ENCODE results near the gene TSSK3.

Gene TSSK3

DNA sequence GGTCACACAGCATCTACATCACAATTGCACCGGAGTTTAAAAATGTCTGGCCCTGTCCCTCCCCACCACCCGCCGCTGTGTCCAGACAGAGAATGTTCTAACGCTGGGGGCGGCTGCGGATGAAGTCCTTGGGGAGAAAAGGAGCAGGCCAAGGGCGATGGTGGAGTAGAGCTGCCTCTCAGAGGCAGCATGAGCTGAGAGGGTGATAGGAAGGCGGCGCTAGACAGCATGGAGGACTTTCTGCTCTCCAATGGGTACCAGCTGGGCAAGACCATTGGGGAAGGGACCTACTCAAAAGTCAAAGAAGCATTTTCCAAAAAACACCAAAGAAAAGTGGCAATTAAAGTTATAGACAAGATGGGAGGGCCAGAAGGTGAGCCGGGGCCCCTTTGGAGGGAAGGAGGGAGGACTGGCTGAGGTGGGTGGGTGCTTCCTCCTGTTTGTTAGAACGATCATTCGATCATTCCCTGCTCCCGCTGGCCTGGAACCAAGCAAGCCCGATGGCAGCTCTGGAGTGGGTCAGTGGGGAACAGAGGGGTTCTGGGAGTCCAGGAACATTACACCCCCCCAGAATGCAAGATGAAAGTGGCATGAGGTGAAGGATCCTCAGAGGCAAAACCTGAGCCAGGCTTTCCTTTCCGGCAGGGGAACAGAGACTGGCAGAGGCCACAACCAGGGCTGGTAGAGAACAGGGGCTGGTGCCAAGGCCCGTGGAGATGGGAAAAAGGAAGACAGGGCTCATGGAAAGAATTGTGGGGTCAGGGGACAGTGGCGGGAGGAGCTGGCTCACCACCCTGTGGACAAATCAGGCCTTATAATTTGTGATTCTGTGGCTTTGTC is at the start of gene TSSK3, which contains the start of gene FAM229A:
Gene TSSK3, plus strand, starts transcription at position 66 of the 840 bp plus-strand sequence. Its CDS starts 163 bp downstream, at position 229.
Gene FAM229A, minus strand, starts transcription at position 12 of the 840 bp plus-strand sequence. CDS start 394 bp downstream, outside the sequence.
- no peak for DNase-seq (ENCODE audit: low spot score)

DNA sequence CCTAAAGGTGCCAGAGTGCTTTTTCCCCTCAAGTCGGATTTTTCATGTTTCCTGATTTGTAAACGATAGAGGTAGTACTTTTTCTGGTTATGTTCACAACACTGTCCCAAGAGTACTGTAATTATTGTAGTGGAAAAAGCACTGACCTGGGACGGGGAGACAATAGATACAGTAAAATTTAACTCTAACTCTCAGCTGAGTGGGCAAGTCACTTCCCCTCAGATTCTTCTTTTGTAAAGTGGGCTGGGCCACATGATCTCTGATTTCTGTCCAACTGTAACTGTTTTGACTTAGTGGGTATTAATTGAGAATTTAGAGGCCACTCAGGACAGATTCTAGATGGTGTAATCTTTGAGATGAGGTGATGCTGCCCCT is 45.4 kb upstream of the TSSK3 start:
- no peak for DNase-seq (ENCODE audit: low spot score)

- DNase-seq (ENCODE audit: low spot score): no peak
Measured at GRCh38 chr1:32318127-32318869, 44.0 kb upstream of the TSSK3 start.

- DNase-seq (ENCODE audit: low spot score): no peak
Measured at GRCh38 chr1:32321712-32322291, 40.5 kb upstream of the TSSK3 start.

DNA sequence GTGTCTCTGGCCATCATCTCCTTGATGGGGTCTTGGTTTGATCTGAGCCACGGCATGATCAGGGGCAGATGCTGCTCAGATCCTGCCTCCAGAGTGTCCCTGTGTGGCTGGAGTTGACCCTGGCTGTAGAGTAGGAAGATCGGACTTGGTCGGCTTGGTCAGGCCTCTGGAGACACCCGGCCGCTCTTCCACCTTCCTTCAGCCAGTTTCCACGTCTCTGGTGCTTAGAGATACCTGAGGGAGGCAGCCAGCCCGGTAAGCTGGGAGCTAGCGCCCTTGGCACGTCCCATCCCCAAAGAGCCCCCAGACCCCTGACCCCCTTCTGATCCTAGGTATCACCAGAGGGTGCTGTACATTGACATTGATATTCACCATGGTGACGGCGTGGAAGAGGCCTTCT is 35.1 kb upstream of the TSSK3 start:
- no peak for DNase-seq (ENCODE audit: low spot score)

DNA sequence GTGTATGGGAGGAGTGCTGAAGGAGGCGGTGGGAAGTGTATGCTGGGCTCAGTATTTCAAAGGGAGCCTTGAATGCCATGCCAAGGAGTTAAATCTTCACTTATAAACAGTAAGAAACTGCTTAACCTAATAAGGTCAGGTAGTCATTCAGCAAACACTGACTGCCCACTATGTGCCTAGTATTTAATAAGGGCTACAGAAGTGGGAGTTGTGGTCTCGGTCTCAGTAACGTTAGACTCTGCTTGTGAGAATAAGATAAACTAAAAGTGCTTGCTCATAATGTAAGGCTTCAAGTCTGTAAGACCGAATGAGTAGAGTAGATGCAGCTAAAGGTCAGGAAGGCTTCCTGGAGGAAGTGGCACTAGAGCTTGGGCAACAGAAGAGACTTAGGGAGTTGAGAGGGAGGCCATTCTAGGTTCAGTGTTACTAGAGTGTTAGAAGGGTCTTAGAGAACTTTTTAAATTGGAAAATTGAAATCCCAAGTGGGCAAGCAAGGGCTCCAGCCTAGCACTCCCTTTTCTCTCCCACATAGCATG is 32.3 kb upstream of the TSSK3 start:
- no peak for DNase-seq (ENCODE audit: low spot score)

- DNase-seq (ENCODE audit: low spot score): no peak
Measured at GRCh38 chr1:32330558-32331151, 31.7 kb upstream of the TSSK3 start.

GRCh38 chr1:32331549-32331948 is 30.8 kb upstream of the TSSK3 start:
- DNase-seq (ENCODE audit: low spot score): no peak

DNA sequence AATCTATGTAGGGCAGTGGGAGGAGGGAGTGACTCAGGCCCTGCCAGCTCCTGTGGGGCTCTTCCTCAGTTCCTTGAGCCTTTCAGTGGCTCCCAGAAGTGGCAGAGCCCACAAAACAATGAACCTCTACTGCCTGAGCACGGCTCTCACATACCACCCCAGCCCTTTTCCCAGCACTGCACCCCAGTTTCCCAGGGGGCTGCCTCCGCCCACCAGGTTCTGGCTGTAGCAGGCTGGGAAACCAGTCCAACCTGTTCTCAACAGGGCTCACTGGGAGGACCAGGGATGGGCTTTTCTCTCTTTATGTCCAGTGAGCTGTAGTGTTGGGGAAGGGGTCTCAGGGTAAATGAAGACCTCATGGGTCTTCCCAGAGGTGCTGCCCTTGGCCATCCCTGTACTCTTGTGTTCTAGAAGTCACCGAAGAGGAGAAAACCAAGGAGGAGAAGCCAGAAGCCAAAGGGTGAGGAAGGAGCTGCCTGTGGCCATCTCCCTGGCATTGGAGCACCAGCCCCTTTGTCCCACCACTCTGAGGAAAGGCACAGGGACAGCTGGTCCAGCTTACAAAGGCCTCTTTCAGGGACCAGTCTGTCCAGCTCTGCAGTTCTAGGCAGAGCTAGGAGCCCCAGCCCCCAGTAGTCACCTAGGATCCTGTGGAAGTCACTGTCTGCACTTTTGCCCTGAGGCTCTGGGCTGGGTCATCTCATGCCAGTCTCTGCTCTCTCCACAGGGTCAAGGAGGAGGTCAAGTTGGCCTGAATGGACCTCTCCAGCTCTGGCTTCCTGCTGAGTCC is 29.9 kb upstream of the TSSK3 start:
- DNase-seq (ENCODE audit: low spot score): no peak

- DNase-seq (ENCODE audit: low spot score): no peak
Measured at GRCh38 chr1:32333251-32333963, 28.9 kb upstream of the TSSK3 start.

DNA sequence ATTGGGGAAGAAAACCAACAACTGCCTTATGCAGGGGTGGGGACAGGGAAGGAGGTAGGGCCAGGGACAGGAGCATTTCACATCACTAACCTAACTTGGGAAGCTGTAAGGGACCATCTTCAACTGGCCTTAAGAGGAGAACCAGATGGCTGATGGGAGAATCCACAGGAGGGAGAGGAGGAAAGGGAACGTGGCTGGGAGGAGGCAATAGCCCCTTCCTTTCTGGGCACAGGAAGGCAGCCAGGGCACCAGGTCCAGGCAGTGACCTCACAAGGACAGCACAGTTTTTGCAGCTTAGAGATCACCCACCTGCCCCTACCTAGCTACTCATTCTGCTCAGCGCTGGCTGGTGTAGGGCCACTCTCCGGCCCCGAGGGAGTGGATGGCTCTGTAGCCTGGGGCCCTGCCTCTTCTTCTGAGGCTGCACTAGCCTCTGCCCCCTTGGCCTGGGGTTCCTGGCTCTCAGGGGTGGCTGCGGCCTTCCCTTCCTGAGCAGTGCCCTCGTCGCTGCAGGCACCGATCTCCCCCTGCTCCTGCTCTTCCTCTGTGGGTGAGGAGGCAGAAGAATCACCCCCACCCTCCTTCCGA is 28.0 kb upstream of the TSSK3 start:
- DNase-seq (ENCODE audit: low spot score): no peak

DNA sequence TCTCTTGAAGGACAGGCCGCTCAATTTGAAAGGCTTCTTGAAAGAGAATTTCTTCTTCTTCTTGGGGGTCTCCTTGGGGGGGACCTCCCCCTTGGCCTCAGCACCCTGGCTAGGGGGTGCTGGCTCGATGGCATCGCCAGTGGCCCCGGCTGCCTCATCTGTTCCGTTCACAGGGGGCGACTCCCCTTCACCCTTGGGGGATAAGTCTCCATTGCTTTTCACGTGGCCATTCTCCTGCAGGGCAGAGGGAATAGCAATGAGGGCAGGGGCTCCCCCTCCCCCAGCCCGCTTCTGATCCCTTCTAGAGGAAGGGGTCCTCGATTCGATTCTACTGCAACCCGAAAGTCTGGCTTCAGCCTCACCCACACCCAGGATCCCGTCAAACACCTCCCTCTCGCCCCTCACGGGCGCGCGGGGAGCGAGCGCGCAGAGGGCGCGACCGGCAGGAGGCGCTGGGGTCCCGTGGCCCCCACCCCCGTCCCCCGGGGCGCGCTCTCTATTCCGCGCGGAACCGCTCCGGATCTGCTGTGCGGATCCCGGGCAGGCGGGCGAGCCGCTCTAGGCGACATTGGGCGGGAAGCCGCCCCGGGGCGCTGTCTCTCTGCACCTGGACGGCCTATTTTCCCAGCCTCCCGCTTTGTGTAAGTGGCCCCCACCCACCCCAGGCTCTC is 27.3 kb upstream of the TSSK3 start:
- no peak for DNase-seq (ENCODE audit: low spot score)

GRCh38 chr1:32335535-32335789 is 26.9 kb upstream of the TSSK3 start:
- no peak for DNase-seq (ENCODE audit: low spot score)

DNA sequence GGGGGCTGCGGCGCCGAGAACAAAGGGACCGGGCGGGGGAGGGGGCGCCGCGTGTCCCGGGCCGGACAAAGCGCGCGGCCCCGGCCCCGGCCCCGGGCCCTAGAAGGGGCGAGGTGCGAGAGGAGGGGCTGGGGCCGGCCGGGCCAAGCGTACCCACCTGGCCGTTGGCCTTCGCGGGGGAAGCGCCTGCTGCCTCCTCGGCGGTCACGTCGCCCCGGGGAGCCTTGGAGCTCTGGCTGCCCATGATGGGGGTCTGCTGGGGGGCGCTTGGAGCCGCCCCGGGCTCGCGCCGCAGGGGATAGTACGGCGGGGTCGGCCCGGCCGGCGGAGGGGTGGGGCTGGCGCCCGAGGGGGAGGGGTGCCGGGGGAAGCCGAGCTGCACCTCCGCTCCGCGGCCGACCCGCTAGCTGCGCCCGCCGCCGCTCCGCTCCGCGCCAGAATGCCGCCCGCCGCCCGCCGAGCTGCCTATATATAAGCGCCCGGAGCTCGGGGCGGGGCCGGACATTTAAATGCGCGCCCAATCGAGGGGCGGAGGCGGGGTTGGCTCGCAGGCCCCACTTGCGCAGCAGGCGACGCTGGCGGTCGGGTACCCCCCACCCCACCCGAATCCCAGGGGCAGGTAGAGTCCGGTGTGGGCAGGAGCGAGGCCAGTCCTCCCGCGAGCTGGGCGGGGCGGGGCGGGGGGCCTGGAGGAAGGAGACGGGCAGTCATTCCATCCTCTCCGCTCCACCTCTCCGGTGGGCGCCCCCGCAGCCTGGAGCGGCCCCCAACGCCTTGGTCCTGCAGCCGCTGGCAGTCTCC is 26.3 kb upstream of the TSSK3 start, which contains the start of gene MARCKSL1:
Gene MARCKSL1, minus strand, starts transcription at position 444 of the 801 bp plus-strand sequence. Its CDS starts 200 bp downstream, at position 244.
- DNase-seq (ENCODE audit: low spot score): peak; percentile 63

DNA sequence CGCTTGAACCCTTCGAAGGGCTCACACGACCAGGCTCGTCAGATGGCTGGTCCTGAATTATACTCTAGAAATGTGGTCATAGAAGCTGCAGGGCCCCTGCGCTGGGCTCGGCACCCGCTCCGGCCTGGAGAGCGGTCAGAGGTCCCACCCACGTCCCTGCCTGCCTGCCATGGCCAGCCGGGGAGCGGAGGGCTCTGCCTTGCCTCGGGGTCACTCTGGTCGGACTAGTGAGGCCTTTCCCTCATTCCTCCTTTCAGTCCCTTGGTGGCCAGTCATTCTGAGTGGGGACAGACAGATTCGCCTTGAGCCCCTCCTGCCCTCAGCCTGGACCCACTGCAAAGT is 25.8 kb upstream of the TSSK3 start:
- DNase-seq (ENCODE audit: low spot score): no peak

DNA sequence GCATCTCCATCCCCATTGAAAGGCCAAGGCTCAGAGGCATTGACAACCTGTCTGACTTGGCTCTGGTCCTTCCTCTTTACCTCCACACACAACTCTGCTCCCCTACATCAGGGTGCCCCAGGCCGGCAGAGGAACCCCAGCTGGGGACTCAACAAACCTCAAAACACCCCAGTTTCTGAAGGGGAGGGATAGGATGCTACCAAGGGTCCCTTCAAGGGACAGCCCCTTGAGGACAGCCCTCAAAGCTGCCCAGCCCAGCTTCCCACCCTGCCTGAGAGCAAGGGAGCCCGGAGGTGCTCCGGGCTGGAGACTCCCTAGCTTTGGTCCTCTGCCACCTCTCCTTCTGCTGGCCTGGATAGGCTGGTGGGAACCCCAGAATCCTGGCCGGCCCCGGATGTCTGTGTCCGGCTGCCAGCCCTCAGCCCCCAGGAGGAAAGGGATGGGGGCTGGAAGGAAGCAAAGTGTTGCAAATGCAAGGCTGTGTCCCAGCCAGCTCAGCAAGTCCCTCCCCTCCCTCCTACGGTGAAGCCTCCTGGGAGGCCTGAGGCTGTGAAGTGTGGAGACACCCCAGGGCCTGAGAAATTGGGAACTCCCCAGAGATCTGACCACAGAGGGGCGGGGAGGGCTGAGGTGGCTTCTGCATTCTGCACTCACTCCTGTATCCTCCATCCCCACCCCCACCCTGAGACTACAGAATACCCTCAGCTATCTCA is 25.2 kb upstream of the TSSK3 start:
- no peak for DNase-seq (ENCODE audit: low spot score)

DNA sequence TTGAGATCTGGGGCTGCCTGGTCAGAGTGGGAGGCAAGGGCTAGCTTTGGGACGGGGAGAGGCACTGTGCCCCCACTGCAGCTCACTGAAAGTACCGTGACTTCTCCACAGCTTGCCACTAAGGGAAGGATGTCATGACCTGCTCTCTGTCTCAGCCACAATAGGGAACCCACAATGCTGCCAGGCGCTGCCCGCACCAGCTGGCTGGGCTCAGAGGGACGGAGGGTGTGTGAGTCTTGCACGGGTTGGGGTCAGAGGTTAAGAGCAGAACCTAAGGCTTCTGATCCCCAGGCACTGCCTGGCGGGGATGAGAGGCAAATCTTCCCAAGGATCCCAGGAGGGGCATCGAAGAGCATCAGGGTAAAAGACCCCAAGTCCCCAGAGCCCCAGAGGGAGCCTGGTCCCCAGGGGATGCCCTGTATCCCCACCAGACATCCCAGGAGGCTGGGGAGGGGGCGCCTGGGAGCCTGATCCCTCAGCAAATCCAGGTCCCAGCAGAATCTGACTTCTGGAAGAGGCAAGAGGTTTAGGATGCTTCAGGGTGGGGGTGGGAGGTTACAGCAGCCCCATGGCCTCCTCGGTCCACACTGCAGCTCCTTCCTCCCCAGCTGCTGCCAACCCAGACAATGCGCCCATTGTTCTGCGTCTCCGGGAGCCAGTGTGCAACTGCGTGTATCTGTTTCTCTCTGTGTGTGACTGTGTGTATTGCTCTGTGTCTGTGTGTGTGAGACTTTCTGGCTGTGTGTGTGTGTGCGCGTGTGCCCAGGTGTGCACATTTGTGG is 24.3 kb upstream of the TSSK3 start:
- DNase-seq (ENCODE audit: low spot score): no peak
